MM.1S (cell line): ENCODE measurements around the gene SON.
"Not testable (repeated sequence)": the region's sequence is repeated elsewhere in the genome, so short reads cannot be mapped to it uniquely, and the experiment has no call there.

Experiments
- DNase-seq: peaks from one replicate; pipeline ENCODE4 v3.0.0-alpha.2; 2015
- H2AFZ ChIP-seq: fragments of 300-600 bp; sonication (generic); 2 replicates; pipeline ENCODE4 v1.6.0; 2016; ENCODE audit warnings: antibody characterized with exemption, low read length
- H3F3A ChIP-seq: fragments of 300-600 bp; sonication (generic); 2 replicates; pipeline ENCODE4 v1.6.1; 2016; ENCODE audit warnings: mild to moderate bottlenecking, antibody characterized with exemption, low read length, moderate library complexity, mixed read lengths; ENCODE audit not compliant: insufficient read depth
- H3K27ac ChIP-seq: fragments of 300-600 bp; sonication (generic); 2 replicates; pipeline ENCODE4 v1.5.1; 2016; ENCODE audit warnings: mild to moderate bottlenecking, low read length
- H3K27me3 ChIP-seq: fragments of 300-600 bp; sonication (generic); replicated peaks from 2 replicates; pipeline ENCODE4 v1.6.0; 2016; ENCODE audit warnings: low read length; ENCODE audit not compliant: insufficient read depth
- H3K36me3 ChIP-seq: fragments of 300-600 bp; sonication (generic); replicated peaks from 2 replicates; pipeline ENCODE4 v1.6.1; 2016; ENCODE audit warnings: mild to moderate bottlenecking, low read length, mixed read lengths; ENCODE audit not compliant: insufficient read depth
- H3K4me1 ChIP-seq: fragments of 300-600 bp; sonication (generic); 2 replicates; pipeline ENCODE4 v1.6.1; 2016; ENCODE audit warnings: low read length, mixed read lengths
- H3K4me2 ChIP-seq: fragments of 300-600 bp; sonication (generic); 2 replicates; pipeline ENCODE4 v1.6.0; 2016; ENCODE audit warnings: low read depth, low read length
- H3K4me3 ChIP-seq: fragments of 300-600 bp; sonication (generic); 2 replicates; pipeline ENCODE4 v1.5.1; 2016; ENCODE audit warnings: low read length, mixed read lengths
- H3K79me2 ChIP-seq: fragments of 300-600 bp; sonication (generic); 2 replicates; pipeline ENCODE4 v1.6.1; 2016; ENCODE audit warnings: mixed run types, low read length, mixed read lengths
- H3K9ac ChIP-seq: fragments of 300-600 bp; sonication (generic); 2 replicates; pipeline ENCODE4 v1.6.1; 2016; ENCODE audit warnings: low read length, mixed read lengths
- H3K9me2 ChIP-seq: fragments of 300-600 bp; sonication (generic); replicated peaks from 2 replicates; pipeline ENCODE4 v1.6.1; 2016; ENCODE audit warnings: mild to moderate bottlenecking, low read length, mixed read lengths; ENCODE audit not compliant: insufficient read depth
- H3K9me3 ChIP-seq: fragments of 300-600 bp; sonication (generic); replicated peaks from 2 replicates; pipeline ENCODE4 v1.6.1; 2016; ENCODE audit warnings: mild to moderate bottlenecking, low read length, mixed read lengths; ENCODE audit not compliant: insufficient read depth
- H4K20me1 ChIP-seq: fragments of 300-600 bp; sonication (generic); 2 replicates; pipeline ENCODE4 v1.6.1; 2016; ENCODE audit warnings: mild to moderate bottlenecking, low read length, moderate library complexity, mixed read lengths; ENCODE audit not compliant: insufficient read depth
- EZH2 ChIP-seq: fragments of 300-600 bp; sonication (generic); optimal IDR thresholded peaks from 2 replicates; pipeline ENCODE3; 2017; ENCODE audit warnings: low read depth, mild to moderate bottlenecking, antibody characterized with exemption, low read length, mixed read lengths
- EZH2phosphoT487 ChIP-seq: fragments of 300-600 bp; sonication (generic); IDR thresholded peaks from 2 replicates; pipeline ENCODE4 v1.6.1; 2018; ENCODE audit warnings: antibody characterized with exemption, low read length
- TF ChIP-seq, protein P1 (sequence below): fragments of 300-600 bp; sonication (generic); IDR thresholded peaks from 2 replicates; pipeline ENCODE4 v1.5.1; 2016; ENCODE audit warnings: antibody characterized with exemption, low read length, mixed read lengths

The SON gene

GRCh38 chr21:33588485-33589335 lies 45.9 kb downstream of the SON start, which contains the start of gene DONSON:
DONSON (minus strand) TSS chr21:33588684; CDS start chr21:33588641, 43 bp downstream.
- Histone ChIP-seq H3K27ac (peak within 1 kb of the TSS; percentile 50; the same call in 1 of the 2 replicates), H3K36me3 (peaks cover 8% of the 10 kb centered on the region; the same call in 1 of the 2 replicates), H3K9me2 (no peaks in the 10 kb centered on the region), H3K9me3 (no peaks in the 10 kb centered on the region), H4K20me1 (no peaks in the 10 kb centered on the region), H3K4me1 (peaks cover 14% of the 10 kb centered on the region), H3F3A (peaks cover 14% of the 10 kb centered on the region), H3K27me3 (no peaks in the 10 kb centered on the region), H3K9ac (peak within 1 kb of the TSS; percentile 84), H3K4me3 (peak within 1 kb of the TSS; percentile 92), H3K4me2 (peak within 1 kb of the TSS; percentile 97), H3K79me2 (peaks cover 41% of the 10 kb centered on the region), H2AFZ (peak within 1 kb of the TSS; percentile 97)
- TF ChIP-seq, protein P1, sequence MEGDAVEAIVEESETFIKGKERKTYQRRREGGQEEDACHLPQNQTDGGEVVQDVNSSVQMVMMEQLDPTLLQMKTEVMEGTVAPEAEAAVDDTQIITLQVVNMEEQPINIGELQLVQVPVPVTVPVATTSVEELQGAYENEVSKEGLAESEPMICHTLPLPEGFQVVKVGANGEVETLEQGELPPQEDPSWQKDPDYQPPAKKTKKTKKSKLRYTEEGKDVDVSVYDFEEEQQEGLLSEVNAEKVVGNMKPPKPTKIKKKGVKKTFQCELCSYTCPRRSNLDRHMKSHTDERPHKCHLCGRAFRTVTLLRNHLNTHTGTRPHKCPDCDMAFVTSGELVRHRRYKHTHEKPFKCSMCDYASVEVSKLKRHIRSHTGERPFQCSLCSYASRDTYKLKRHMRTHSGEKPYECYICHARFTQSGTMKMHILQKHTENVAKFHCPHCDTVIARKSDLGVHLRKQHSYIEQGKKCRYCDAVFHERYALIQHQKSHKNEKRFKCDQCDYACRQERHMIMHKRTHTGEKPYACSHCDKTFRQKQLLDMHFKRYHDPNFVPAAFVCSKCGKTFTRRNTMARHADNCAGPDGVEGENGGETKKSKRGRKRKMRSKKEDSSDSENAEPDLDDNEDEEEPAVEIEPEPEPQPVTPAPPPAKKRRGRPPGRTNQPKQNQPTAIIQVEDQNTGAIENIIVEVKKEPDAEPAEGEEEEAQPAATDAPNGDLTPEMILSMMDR, result no peak
- TF ChIP-seq EZH2phosphoT487, result no peak
- TF ChIP-seq EZH2, result no peak
- DNase-seq, result peak; percentile 94

- H3K36me3 ChIP-seq, result no peaks in the 10 kb centered on the region
Measured at GRCh38 chr21:33598051-33598450, 55.2 kb downstream of the SON start.

DNA sequence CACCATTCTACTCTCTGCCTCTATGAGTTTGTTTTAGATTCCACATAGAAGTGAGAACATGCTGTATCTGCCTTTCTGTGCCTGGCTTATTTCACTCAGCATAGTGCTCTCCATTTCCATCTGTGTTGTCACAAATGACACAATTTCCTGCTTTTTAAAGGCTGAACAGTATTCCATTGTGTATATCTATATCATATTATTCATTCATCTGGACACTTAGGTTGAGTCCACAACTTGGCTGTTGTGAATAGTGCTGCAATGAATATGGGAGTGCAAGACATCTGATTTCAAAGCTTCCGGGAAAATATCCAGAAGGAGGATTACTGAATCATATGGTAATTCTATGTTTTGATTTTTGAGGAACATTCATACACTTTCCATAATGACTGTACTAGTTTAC lies 65.7 kb downstream of the SON start:
- Histone ChIP-seq H3K4me1 (no peaks in the 10 kb centered on the region), H3F3A (no peaks in the 10 kb centered on the region), H3K9ac (no peak overlapping the region), H3K36me3 (no peaks in the 10 kb centered on the region), H3K9me2 (no peaks in the 10 kb centered on the region), H2AFZ (no peak overlapping the region), H3K27me3 (no peaks in the 10 kb centered on the region), H3K9me3 (no peaks in the 10 kb centered on the region), H3K27ac (no peak overlapping the region), H3K4me3 (no peak overlapping the region), H3K4me2 (no peak overlapping the region), H4K20me1 (no peaks in the 10 kb centered on the region), H3K79me2 (no peaks in the 10 kb centered on the region)
- TF ChIP-seq EZH2phosphoT487 (no peak), EZH2 (no peak)
- DNase-seq, result no peak

More at GRCh38 chr21:33598051-33598450, 55.2 kb downstream of the SON start:
- DNase-seq, result no peak
- Histone ChIP-seq H3K9me3 (no peaks in the 10 kb centered on the region), H3K9ac (no peak overlapping the region), H3K4me2 (no peak overlapping the region), H3K79me2 (no peaks in the 10 kb centered on the region), H3K9me2 (no peaks in the 10 kb centered on the region), H3K27me3 (no peaks in the 10 kb centered on the region), H3K4me1 (no peaks in the 10 kb centered on the region), H3K27ac (no peak overlapping the region), H4K20me1 (no peaks in the 10 kb centered on the region), H3K4me3 (no peak overlapping the region), H2AFZ (no peak overlapping the region), H3F3A (no peaks in the 10 kb centered on the region)
- TF ChIP-seq EZH2 (no peak), EZH2phosphoT487 (no peak)

DNA sequence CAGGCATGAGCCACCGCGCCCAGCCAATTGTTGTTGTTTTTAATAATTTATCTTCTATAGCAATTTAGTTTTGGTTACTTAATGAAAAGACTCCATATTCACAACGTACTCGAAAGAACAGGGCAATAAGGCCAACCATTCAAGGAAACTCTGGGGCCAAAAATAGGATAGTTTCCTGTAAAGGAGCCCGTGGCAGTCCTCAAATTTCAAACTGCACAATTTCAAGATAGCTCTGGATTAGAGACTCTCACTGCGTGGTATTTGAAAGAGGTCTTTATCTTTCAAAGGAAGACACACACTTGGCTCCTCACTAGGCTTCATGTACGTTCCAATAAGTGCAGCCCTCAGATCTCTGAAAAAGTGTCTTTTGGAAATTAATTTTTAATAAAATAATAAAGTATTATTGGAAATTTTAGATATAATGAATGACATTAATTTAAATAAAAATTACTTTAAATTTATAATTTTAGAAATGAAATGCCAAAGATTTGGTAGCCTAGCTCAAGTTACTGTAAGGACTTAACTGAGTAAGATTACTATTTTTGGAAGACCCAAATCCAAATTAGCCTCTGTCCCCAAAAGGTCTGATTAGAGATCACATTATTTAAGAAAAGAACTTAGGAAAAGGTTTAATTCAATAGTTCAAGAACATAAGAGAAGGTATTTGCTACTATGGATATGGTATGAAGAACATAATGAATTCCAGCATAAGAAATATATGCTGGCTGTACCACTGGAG lies 68.3 kb downstream of the SON start:
- Histone ChIP-seq H3K27me3 (no peaks in the 10 kb centered on the region), H4K20me1 (no peaks in the 10 kb centered on the region), H3F3A (no peaks in the 10 kb centered on the region), H3K79me2 (no peaks in the 10 kb centered on the region), H3K27ac (no peak overlapping the region), H3K9me2 (no peaks in the 10 kb centered on the region), H3K4me2 (no peak overlapping the region), H3K4me3 (no peak overlapping the region), H3K9me3 (no peaks in the 10 kb centered on the region), H3K9ac (no peak overlapping the region), H3K4me1 (no peaks in the 10 kb centered on the region), H3K36me3 (no peaks in the 10 kb centered on the region), H2AFZ (no peak overlapping the region)
- TF ChIP-seq, protein P1, result no peak
- TF ChIP-seq EZH2phosphoT487, result no peak
- TF ChIP-seq EZH2, result no peak
- no peak for DNase-seq

GRCh38 chr21:33617565-33617964 lies 74.7 kb downstream of the SON start:
- not testable (repeated sequence) for DNase-seq, H3K9me2 ChIP-seq, H3K27me3 ChIP-seq, H4K20me1 ChIP-seq, H3K4me1 ChIP-seq, H3K9me3 ChIP-seq, H3K27ac ChIP-seq, H3K9ac ChIP-seq, H3K4me3 ChIP-seq, H3K79me2 ChIP-seq, H3K36me3 ChIP-seq, H3F3A ChIP-seq, H2AFZ ChIP-seq, H3K4me2 ChIP-seq
